Measurements from ENCODE around the gene LRRIQ4. TPM values are rescaled to one million over a fixed set of nuclear protein-coding genes. Genes with fewer than 3 reads are reported as not detected.

The LRRIQ4 gene
- total RNA-seq, 1 donor from 2014 or later: not detected

GRCh38 chr3:169879845-169880575 lies 67.3 kb downstream of the LRRIQ4 start:
- no peak overlapping the region for H3K27ac Mint-ChIP-seq (ENCODE audit: unreplicated experiment)
- H3K4me1 Mint-ChIP-seq (ENCODE audit: low read depth, unreplicated experiment): no peaks in the 10 kb centered on the region
- Histone ChIP-seq H4K20me1 (ENCODE audit: insufficient read depth, low read length) (no peaks in the 10 kb centered on the region), H3K27me3 (ENCODE audit: insufficient read depth, low read length) (no peaks in the 10 kb centered on the region), H3K79me2 (ENCODE audit: insufficient read depth, low read length) (no peaks in the 10 kb centered on the region), H3K9me3 (ENCODE audit: insufficient read depth, low read depth, low read length) (no peaks in the 10 kb centered on the region), H3K4me3 (ENCODE audit: insufficient read depth, low read depth, low read length) (no peak overlapping the region), H3K36me3 (ENCODE audit: insufficient read depth, low read length) (no peaks in the 10 kb centered on the region), H3K9ac (ENCODE audit: low read length) (no peak overlapping the region), H3K27ac (ENCODE audit: low read depth, low read length) (no peak overlapping the region), H2AFZ (ENCODE audit: low read depth, low read length) (no peak overlapping the region), H3K4me1 (ENCODE audit: insufficient read depth, low read length) (no peaks in the 10 kb centered on the region), H3K4me2 (ENCODE audit: low read length) (no peak overlapping the region)
- no peaks in the 10 kb centered on the region for H3K36me3 Mint-ChIP-seq (ENCODE audit: low read depth, unreplicated experiment)
- DNase-seq (ENCODE audit: low read depth): no peak
- H3K4me3 Mint-ChIP-seq (ENCODE audit: unreplicated experiment): no peak overlapping the region
- H3K27me3 Mint-ChIP-seq (ENCODE audit: low read depth, unreplicated experiment): peaks cover 4% of the 10 kb centered on the region
- TF ChIP-seq CTCF (IDR thresholded peaks at IDR 0.05; ENCODE audit: insufficient read depth, low read depth, low read length) (no peak), EZH2 (IDR thresholded peaks at IDR 0.05; ENCODE audit: insufficient read depth, low read length) (no peak)
- no peak for FAIRE-seq
- H3K9me3 Mint-ChIP-seq (ENCODE audit: unreplicated experiment): peaks cover 2% of the 10 kb centered on the region

GRCh38 chr3:169880576-169881250 lies 68.0 kb downstream of the LRRIQ4 start:
- Mint-ChIP-seq H3K4me3 (ENCODE audit: unreplicated experiment) (no peak overlapping the region), H3K4me1 (ENCODE audit: low read depth, unreplicated experiment) (no peaks in the 10 kb centered on the region), H3K9me3 (ENCODE audit: unreplicated experiment) (peaks cover 2% of the 10 kb centered on the region), H3K27ac (ENCODE audit: unreplicated experiment) (peak overlapping the region; percentile 47), H3K27me3 (ENCODE audit: low read depth, unreplicated experiment) (peaks cover 4% of the 10 kb centered on the region), H3K36me3 (ENCODE audit: low read depth, unreplicated experiment) (no peaks in the 10 kb centered on the region)
- Histone ChIP-seq H2AFZ (ENCODE audit: low read depth, low read length) (no peak overlapping the region), H3K79me2 (ENCODE audit: insufficient read depth, low read length) (no peaks in the 10 kb centered on the region), H4K20me1 (ENCODE audit: insufficient read depth, low read length) (no peaks in the 10 kb centered on the region), H3K4me1 (ENCODE audit: insufficient read depth, low read length) (no peaks in the 10 kb centered on the region), H3K36me3 (ENCODE audit: insufficient read depth, low read length) (no peaks in the 10 kb centered on the region), H3K4me3 (ENCODE audit: insufficient read depth, low read depth, low read length) (no peak overlapping the region), H3K9me3 (ENCODE audit: insufficient read depth, low read depth, low read length) (no peaks in the 10 kb centered on the region), H3K27ac (ENCODE audit: low read depth, low read length) (no peak overlapping the region), H3K9ac (ENCODE audit: low read length) (no peak overlapping the region), H3K4me2 (ENCODE audit: low read length) (no peak overlapping the region), H3K27me3 (ENCODE audit: insufficient read depth, low read length) (no peaks in the 10 kb centered on the region)
- TF ChIP-seq CTCF (IDR thresholded peaks at IDR 0.05; ENCODE audit: insufficient read depth, low read depth, low read length) (no peak), EZH2 (IDR thresholded peaks at IDR 0.05; ENCODE audit: insufficient read depth, low read length) (no peak)
- FAIRE-seq (no peak), DNase-seq (ENCODE audit: low read depth) (no peak)

- Mint-ChIP-seq H3K4me3 (ENCODE audit: unreplicated experiment) (no peak overlapping the region), H3K27me3 (ENCODE audit: low read depth, unreplicated experiment) (peaks cover 2% of the 10 kb centered on the region), H3K36me3 (ENCODE audit: low read depth, unreplicated experiment) (no peaks in the 10 kb centered on the region), H3K4me1 (ENCODE audit: low read depth, unreplicated experiment) (no peaks in the 10 kb centered on the region), H3K27ac (ENCODE audit: unreplicated experiment) (no peak overlapping the region), H3K9me3 (ENCODE audit: unreplicated experiment) (no peaks in the 10 kb centered on the region)
- Histone ChIP-seq H3K27ac (ENCODE audit: low read depth, low read length) (no peak overlapping the region), H3K36me3 (ENCODE audit: insufficient read depth, low read length) (no peaks in the 10 kb centered on the region), H3K9me3 (ENCODE audit: insufficient read depth, low read depth, low read length) (no peaks in the 10 kb centered on the region), H3K27me3 (ENCODE audit: insufficient read depth, low read length) (no peaks in the 10 kb centered on the region), H3K4me3 (ENCODE audit: insufficient read depth, low read depth, low read length) (no peak overlapping the region), H4K20me1 (ENCODE audit: insufficient read depth, low read length) (no peaks in the 10 kb centered on the region), H3K4me1 (ENCODE audit: insufficient read depth, low read length) (no peaks in the 10 kb centered on the region), H3K79me2 (ENCODE audit: insufficient read depth, low read length) (no peaks in the 10 kb centered on the region), H2AFZ (ENCODE audit: low read depth, low read length) (no peak overlapping the region), H3K9ac (ENCODE audit: low read length) (no peak overlapping the region), H3K4me2 (ENCODE audit: low read length) (no peak overlapping the region)
- no peak for FAIRE-seq
- peak; percentile 46 for DNase-seq (ENCODE audit: low read depth)
- no peak for TF ChIP-seq EZH2 (IDR thresholded peaks at IDR 0.05; ENCODE audit: insufficient read depth, low read length)
- TF ChIP-seq CTCF (IDR thresholded peaks at IDR 0.05; ENCODE audit: insufficient read depth, low read depth, low read length): no peak
Measured at GRCh38 chr3:169886671-169887070, 74.0 kb downstream of the LRRIQ4 start.

All from astrocyte (in vitro differentiated cells and primary cell).